ENCODE data around the gene DCC.

The DCC gene

GRCh38 chr18:52465391-52465790 lies 125.4 kb downstream of the DCC start:
- H3K4me3 Mint-ChIP-seq, result no peak overlapping the region
- H3K27ac Mint-ChIP-seq, result no peak overlapping the region

GRCh38 chr18:52468496-52468895 lies 128.5 kb downstream of the DCC start:
- peaks cover 4% of the 10 kb centered on the region for H3K27me3 Mint-ChIP-seq (ENCODE audit: low read depth, poor library complexity)
- no peaks in the 10 kb centered on the region for H3K9me3 Mint-ChIP-seq
- no peak overlapping the region for H3K27ac Mint-ChIP-seq

More at GRCh38 chr18:52465391-52465790, 125.4 kb downstream of the DCC start:
- Mint-ChIP-seq H3K4me1 (no peaks in the 10 kb centered on the region), H3K36me3 (ENCODE audit: low read depth) (no peaks in the 10 kb centered on the region), H3K27me3 (ENCODE audit: low read depth, poor library complexity) (peaks cover 9% of the 10 kb centered on the region), H3K9me3 (no peaks in the 10 kb centered on the region)
- no peak for DNase-seq
- TF ChIP-seq, protein P1, sequence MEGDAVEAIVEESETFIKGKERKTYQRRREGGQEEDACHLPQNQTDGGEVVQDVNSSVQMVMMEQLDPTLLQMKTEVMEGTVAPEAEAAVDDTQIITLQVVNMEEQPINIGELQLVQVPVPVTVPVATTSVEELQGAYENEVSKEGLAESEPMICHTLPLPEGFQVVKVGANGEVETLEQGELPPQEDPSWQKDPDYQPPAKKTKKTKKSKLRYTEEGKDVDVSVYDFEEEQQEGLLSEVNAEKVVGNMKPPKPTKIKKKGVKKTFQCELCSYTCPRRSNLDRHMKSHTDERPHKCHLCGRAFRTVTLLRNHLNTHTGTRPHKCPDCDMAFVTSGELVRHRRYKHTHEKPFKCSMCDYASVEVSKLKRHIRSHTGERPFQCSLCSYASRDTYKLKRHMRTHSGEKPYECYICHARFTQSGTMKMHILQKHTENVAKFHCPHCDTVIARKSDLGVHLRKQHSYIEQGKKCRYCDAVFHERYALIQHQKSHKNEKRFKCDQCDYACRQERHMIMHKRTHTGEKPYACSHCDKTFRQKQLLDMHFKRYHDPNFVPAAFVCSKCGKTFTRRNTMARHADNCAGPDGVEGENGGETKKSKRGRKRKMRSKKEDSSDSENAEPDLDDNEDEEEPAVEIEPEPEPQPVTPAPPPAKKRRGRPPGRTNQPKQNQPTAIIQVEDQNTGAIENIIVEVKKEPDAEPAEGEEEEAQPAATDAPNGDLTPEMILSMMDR (IDR thresholded peaks at IDR 0.05), result no peak

GRCh38 chr18:52475325-52475724 lies 135.3 kb downstream of the DCC start:
- no peak for DNase-seq
- no peak overlapping the region for H3K27ac Mint-ChIP-seq
- H3K4me3 Mint-ChIP-seq, result no peak overlapping the region
- H3K4me1 Mint-ChIP-seq, result no peaks in the 10 kb centered on the region
- H3K27me3 Mint-ChIP-seq (ENCODE audit: low read depth, poor library complexity), result peaks cover 4% of the 10 kb centered on the region
- TF ChIP-seq, protein P1 (IDR thresholded peaks at IDR 0.05), result no peak
- H3K9me3 Mint-ChIP-seq, result no peaks in the 10 kb centered on the region
- H3K36me3 Mint-ChIP-seq (ENCODE audit: low read depth), result no peaks in the 10 kb centered on the region

More at GRCh38 chr18:52468496-52468895, 128.5 kb downstream of the DCC start:
- TF ChIP-seq, protein P1 (IDR thresholded peaks at IDR 0.05), result no peak
- Mint-ChIP-seq H3K4me1 (no peaks in the 10 kb centered on the region), H3K4me3 (no peak overlapping the region), H3K36me3 (ENCODE audit: low read depth) (no peaks in the 10 kb centered on the region)
- DNase-seq, result no peak

DNA sequence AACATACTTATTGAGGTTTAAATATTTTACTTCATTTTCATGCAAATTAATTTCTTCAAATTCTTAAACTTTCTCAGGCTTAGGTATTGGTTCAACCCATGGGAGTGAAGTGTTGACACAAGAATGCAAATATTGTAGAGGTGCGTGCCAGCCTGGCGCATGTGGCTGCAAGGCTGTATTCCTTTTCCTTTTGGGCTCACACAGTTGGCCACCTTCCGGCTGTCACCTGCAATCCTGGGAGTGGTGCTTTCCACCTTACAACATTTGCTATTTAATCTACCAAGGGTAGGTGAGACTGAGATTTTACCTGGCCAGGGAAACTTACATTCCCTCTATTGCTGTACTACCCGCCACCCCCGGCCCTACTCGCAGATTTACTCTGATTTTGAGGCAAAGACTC lies 141.1 kb downstream of the DCC start:
- Mint-ChIP-seq H3K27me3 (ENCODE audit: low read depth, poor library complexity) (peaks cover 12% of the 10 kb centered on the region), H3K4me3 (no peak overlapping the region), H3K36me3 (ENCODE audit: low read depth) (no peaks in the 10 kb centered on the region), H3K27ac (no peak overlapping the region), H3K4me1 (no peaks in the 10 kb centered on the region), H3K9me3 (no peaks in the 10 kb centered on the region)
- TF ChIP-seq, protein P1 (IDR thresholded peaks at IDR 0.05), result no peak
- no peak for DNase-seq

DNA sequence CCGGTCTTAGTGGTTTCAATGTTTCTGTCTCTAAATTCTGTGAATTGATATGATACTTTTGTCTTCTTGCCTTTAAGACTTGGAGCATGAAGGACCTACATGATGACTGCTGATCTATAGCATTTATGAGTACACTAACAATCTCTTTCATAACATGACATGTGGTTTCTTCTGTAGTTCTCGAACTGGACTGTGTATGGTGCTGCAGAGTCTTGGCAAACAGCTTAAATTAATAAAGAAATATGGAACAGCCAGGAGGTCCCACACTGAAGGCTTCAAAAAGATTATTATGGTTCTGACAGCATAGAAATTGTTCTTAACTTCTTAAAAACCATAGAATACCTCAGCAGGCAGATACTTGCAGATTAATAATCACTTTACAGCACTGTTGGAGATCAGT lies 145.0 kb downstream of the DCC start:
- TF ChIP-seq, protein P1 (IDR thresholded peaks at IDR 0.05), result no peak

DNA sequence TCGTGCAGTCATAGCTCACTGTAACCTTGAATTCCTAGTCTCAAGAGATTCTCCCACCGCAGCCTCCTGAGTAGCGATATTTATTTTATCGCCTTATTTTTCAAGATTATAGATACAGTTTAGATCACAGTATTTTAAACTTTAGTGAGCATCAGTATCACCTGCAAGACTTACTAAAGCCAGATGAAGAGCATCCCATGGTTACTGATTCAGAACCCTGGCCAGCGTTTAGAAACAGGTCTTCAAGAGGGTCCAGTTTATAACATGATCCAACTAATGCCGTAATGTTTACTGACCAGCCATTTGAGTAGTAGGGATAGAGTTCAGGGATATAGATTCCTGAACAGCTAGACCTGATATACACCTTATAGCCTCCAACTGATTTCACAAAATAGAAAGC lies 146.1 kb downstream of the DCC start:
- TF ChIP-seq, protein P1 (IDR thresholded peaks at IDR 0.05), result no peak

More for the DNA sequence above, 145.0 kb downstream of the DCC start:
- Mint-ChIP-seq H3K27me3 (ENCODE audit: low read depth, poor library complexity) (peaks cover 12% of the 10 kb centered on the region), H3K27ac (no peak overlapping the region), H3K9me3 (no peaks in the 10 kb centered on the region), H3K4me1 (no peaks in the 10 kb centered on the region), H3K36me3 (ENCODE audit: low read depth) (no peaks in the 10 kb centered on the region), H3K4me3 (no peak overlapping the region)
- DNase-seq, result no peak

More for the DNA sequence above, 146.1 kb downstream of the DCC start:
- H3K27me3 Mint-ChIP-seq (ENCODE audit: low read depth, poor library complexity), result peaks cover 12% of the 10 kb centered on the region
- DNase-seq, result no peak
- H3K9me3 Mint-ChIP-seq, result no peaks in the 10 kb centered on the region
- no peaks in the 10 kb centered on the region for H3K36me3 Mint-ChIP-seq (ENCODE audit: low read depth)
- H3K27ac Mint-ChIP-seq, result no peak overlapping the region
- H3K4me1 Mint-ChIP-seq, result no peaks in the 10 kb centered on the region
- no peak overlapping the region for H3K4me3 Mint-ChIP-seq

Data from nephron progenitor cell (in vitro differentiated cells).